ENCODE data around the gene EMID1.

Gene EMID1

DNA sequence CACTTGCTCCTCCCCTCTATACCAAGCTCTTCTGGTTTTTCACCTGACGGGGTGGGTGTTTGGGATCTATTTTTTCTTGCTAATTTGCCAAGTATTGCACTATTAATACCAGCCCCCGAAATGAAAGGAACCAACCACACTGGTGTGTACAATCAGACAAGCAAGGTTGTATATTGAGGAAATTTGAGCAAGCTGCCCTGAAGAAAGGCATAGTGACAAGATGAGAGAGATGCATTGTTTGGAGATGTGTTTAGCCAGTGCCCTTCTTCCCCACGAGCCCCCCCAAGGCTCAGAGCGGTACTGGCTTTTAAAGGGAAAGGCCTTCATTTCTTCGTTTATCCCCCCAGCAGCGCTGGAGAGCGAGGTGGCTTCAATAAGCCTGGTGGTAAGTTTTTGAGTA lies 85.5 kb downstream of the EMID1 start:
- H3K4me3 ChIP-seq (ENCODE audit: low read length): no peak overlapping the region
- no peak overlapping the region for H3K27ac ChIP-seq (ENCODE audit: low read depth, low read length)
- H3K9me3 ChIP-seq (ENCODE audit: insufficient read depth, low read depth, low read length): no peaks in the 10 kb centered on the region
- no peaks in the 10 kb centered on the region for H3K4me1 ChIP-seq (ENCODE audit: insufficient read depth, low read length)
- H3K9ac ChIP-seq (ENCODE audit: low read depth, low read length): no peak overlapping the region
- no peaks in the 10 kb centered on the region for H3K27me3 ChIP-seq (ENCODE audit: insufficient read depth, low read length)
- H3K36me3 ChIP-seq (ENCODE audit: insufficient read depth, low read length): peaks cover 99% of the 10 kb centered on the region
- WGBS: 95% methylated on average over 6 of the region's 7 CpGs

DNA sequence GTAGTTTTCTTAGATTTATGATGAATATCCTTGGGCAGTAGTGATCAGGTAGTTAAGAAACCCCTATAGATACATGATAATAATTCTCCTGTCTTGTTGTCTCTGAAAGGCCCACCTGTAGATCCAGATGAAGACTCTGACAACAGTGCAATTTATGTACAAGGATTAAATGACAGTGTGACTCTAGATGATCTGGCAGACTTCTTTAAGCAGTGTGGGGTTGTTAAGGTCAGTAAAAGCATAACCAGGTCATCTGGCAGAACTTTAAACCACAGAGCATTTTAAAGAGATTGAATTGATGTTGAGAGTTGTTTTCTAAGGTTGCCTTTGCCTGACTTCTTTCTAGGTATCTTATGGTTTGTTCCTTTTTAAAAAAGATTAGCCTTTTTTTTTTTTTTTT lies 86.7 kb downstream of the EMID1 start:
- Histone ChIP-seq H3K4me1 (ENCODE audit: insufficient read depth, low read length) (no peaks in the 10 kb centered on the region), H3K27ac (ENCODE audit: low read depth, low read length) (no peak overlapping the region), H3K9me3 (ENCODE audit: insufficient read depth, low read depth, low read length) (no peaks in the 10 kb centered on the region), H3K9ac (ENCODE audit: low read depth, low read length) (no peak overlapping the region), H3K27me3 (ENCODE audit: insufficient read depth, low read length) (no peaks in the 10 kb centered on the region), H3K36me3 (ENCODE audit: insufficient read depth, low read length) (peaks cover 99% of the 10 kb centered on the region), H3K4me3 (ENCODE audit: low read length) (no peak overlapping the region)

DNA sequence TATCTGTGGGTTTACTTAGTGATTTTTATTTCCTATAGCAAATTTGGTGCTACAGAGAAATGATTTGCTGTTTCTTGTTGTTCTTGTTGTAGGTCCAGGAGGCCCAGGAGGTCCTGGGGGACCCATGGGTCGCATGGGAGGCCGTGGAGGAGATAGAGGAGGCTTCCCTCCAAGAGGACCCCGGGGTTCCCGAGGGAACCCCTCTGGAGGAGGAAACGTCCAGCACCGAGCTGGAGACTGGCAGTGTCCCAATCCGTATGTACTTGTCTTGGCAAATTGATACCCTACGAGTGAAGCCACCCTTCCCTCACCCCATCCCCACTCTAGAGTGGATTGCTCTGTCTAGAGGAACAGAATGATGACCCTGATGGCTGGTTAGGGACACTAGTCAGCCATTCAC lies 92.9 kb downstream of the EMID1 start:
- Histone ChIP-seq H3K27me3 (ENCODE audit: insufficient read depth, low read length) (no peaks in the 10 kb centered on the region), H3K9ac (ENCODE audit: low read depth, low read length) (no peak overlapping the region), H3K9me3 (ENCODE audit: insufficient read depth, low read depth, low read length) (no peaks in the 10 kb centered on the region), H3K4me1 (ENCODE audit: insufficient read depth, low read length) (no peaks in the 10 kb centered on the region), H3K36me3 (ENCODE audit: insufficient read depth, low read length) (peaks cover 73% of the 10 kb centered on the region), H3K27ac (ENCODE audit: low read depth, low read length) (no peak overlapping the region), H3K4me3 (ENCODE audit: low read length) (no peak overlapping the region)
- WGBS: 93% methylated on average over 8 of the region's 8 CpGs

DNA sequence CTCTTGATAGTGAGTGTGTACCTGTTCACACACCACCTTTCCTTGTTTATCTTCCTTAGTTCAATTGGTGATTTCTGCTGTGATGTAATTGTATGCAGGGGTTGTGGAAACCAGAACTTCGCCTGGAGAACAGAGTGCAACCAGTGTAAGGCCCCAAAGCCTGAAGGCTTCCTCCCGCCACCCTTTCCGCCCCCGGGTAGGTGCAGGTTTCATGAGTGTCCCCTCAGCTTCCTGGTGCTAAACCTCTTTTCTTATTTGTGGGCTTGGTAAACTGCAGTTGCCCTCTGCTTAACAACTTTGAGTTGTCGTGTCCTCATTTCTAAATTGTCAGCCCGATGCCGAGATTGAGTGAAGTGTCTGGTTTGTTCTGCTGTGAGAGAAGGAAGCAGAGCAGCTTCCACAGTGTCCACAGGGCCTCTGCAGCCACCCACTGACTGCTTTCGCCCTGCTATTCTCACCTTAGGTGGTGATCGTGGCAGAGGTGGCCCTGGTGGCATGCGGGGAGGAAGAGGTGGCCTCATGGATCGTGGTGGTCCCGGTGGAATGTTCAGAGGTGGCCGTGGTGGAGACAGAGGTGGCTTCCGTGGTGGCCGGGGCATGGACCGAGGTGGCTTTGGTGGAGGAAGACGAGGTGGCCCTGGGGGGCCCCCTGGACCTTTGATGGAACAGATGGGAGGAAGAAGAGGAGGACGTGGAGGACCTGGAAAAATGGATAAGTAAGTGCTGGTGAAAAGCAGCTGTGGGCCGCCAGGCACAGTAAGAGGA lies 93.6 kb downstream of the EMID1 start:
- H3K27me3 ChIP-seq (ENCODE audit: insufficient read depth, low read length): no peaks in the 10 kb centered on the region
- peaks cover 67% of the 10 kb centered on the region for H3K36me3 ChIP-seq (ENCODE audit: insufficient read depth, low read length)
- no peaks in the 10 kb centered on the region for H3K9me3 ChIP-seq (ENCODE audit: insufficient read depth, low read depth, low read length)
- H3K9ac ChIP-seq (ENCODE audit: low read depth, low read length): no peak overlapping the region
- no peak overlapping the region for H3K4me3 ChIP-seq (ENCODE audit: low read length)
- no peaks in the 10 kb centered on the region for H3K4me1 ChIP-seq (ENCODE audit: insufficient read depth, low read length)
- H3K27ac ChIP-seq (ENCODE audit: low read depth, low read length): no peak overlapping the region
- WGBS: 96% methylated on average over 19 of the region's 19 CpGs

DNA sequence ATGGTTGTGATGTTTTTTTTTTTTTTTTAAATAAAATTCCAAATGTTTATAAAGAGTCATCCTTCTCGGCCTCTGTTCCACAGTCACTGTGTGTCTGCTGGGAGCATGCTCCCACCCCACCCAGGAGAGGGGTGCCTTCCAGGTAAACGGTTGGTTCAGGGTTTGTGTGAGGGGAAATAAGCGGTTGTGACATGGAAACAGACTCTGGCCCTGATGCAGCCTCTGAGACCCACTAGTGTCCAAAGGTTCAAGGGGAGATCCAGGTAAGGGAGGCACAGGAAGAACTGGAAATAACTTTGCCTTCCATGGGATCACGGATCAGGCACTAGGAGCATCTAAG lies 94.7 kb downstream of the EMID1 start:
- H3K27me3 ChIP-seq (ENCODE audit: insufficient read depth, low read length): no peaks in the 10 kb centered on the region
- no peaks in the 10 kb centered on the region for H3K9me3 ChIP-seq (ENCODE audit: insufficient read depth, low read depth, low read length)
- H3K4me3 ChIP-seq (ENCODE audit: low read length): no peak overlapping the region
- no peak overlapping the region for H3K9ac ChIP-seq (ENCODE audit: low read depth, low read length)
- WGBS: 94% methylated on average over 4 of the region's 4 CpGs
- H3K36me3 ChIP-seq (ENCODE audit: insufficient read depth, low read length): peaks cover 56% of the 10 kb centered on the region
- no peaks in the 10 kb centered on the region for H3K4me1 ChIP-seq (ENCODE audit: insufficient read depth, low read length)
- H3K27ac ChIP-seq (ENCODE audit: low read depth, low read length): no peak overlapping the region

DNA sequence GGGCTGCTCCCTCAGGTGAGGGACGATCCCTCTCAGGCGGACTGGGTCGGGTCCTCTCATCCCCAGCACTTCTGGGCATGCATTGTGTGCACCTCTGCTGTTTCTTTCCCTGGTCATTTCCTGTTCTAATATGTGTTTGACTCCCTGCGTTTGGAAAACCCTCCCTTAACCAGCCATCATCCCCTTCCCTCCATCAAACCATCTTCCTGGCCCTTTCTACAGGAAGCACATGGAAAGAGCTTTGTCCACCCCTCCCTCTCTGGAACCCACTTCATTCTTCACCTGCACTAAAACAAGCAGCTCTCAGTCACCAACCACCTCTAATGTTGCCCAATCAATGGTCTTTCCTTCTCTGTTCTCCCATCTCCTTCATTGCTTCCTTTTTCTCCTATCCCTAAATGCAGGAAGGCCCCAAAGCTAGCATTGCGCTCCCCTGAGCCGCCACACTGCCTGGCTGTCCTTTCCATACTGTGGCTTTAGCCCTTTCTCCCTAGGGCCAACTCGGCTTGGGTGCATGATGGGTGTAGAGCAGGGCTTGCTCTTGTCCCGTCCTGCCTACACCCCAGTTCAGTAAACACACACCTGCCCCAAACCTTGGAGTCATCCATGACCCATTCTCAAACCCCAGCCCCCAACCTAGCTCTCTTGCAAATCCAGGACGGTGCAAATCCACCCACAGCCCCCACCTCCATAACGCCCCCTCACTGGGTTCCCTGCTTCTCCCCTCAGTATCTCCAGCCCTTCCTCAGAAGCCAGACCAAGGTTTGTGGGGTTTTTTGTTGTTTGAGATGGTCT lies 95.3 kb downstream of the EMID1 start:
- Histone ChIP-seq H3K4me3 (ENCODE audit: low read length) (no peak overlapping the region), H3K9me3 (ENCODE audit: insufficient read depth, low read depth, low read length) (no peaks in the 10 kb centered on the region), H3K36me3 (ENCODE audit: insufficient read depth, low read length) (peaks cover 50% of the 10 kb centered on the region), H3K9ac (ENCODE audit: low read depth, low read length) (no peak overlapping the region), H3K27me3 (ENCODE audit: insufficient read depth, low read length) (no peaks in the 10 kb centered on the region), H3K27ac (ENCODE audit: low read depth, low read length) (no peak overlapping the region; the same call in 1 of the 2 replicates), H3K4me1 (ENCODE audit: insufficient read depth, low read length) (0 out of 2 replicates have a peak, but pooled peaks cover 2% of the 10 kb centered on the region)
- WGBS: 87% methylated on average over 10 of the region's 10 CpGs

DNA sequence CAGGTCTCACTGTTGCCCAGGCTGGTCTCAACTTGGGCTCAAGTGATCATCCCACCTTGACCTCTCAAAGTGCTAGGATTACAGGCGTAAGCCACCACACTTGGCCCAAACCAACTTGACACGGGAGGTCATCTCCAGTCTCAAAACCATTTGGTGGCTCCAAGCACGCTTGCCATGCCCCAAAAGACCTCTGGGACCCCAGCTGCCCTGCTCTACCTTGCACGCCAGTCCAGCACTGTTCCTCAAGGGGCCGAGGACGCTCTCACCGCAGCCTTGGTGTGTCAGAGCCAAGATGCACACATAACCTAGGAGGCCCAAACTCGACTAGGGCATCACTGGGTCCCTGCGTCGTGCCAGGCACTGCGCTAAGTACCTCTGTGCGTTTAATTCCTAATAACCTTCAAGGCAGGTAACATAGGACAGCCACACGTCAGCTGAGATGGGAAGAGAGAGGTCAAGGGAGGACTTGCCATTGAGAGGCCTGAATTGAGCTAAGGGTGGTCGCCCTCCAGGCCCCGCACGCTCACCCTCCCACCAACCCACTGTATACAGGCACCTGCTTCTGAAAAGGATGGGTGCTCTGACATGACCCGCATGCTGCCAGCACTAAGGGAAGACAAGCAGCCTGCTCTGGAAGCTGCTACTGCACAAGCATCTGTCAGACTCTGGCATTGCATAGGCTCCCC lies 96.2 kb downstream of the EMID1 start:
- no peaks in the 10 kb centered on the region for H3K27me3 ChIP-seq (ENCODE audit: insufficient read depth, low read length)
- no peak overlapping the region; the same call in 1 of the 2 replicates for H3K27ac ChIP-seq (ENCODE audit: low read depth, low read length)
- no peaks in the 10 kb centered on the region for H3K9me3 ChIP-seq (ENCODE audit: insufficient read depth, low read depth, low read length)
- 90% methylated on average over 17 of the region's 17 CpGs for WGBS
- 0 out of 2 replicates have a peak, but pooled peaks cover 2% of the 10 kb centered on the region for H3K4me1 ChIP-seq (ENCODE audit: insufficient read depth, low read length)
- H3K9ac ChIP-seq (ENCODE audit: low read depth, low read length): no peak overlapping the region
- no peak overlapping the region for H3K4me3 ChIP-seq (ENCODE audit: low read length)
- peaks cover 42% of the 10 kb centered on the region for H3K36me3 ChIP-seq (ENCODE audit: insufficient read depth, low read length)

DNA sequence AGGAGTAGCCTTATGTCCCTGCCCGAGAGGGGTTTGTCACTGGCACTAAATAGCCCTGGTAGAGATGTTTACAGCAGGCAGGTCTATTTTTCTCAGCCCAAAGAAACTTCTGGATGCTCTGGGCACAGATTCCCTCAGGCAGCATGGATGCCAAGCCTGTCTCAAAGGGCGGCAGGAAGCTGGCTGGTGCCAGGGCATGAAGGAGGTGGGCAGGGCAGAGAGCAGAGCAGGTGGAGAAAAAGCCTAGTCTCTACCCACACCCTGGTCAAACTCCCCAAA lies 96.6 kb downstream of the EMID1 start:
- Histone ChIP-seq H3K4me1 (ENCODE audit: insufficient read depth, low read length) (0 out of 2 replicates have a peak, but pooled peaks cover 2% of the 10 kb centered on the region), H3K9ac (ENCODE audit: low read depth, low read length) (no peak overlapping the region), H3K36me3 (ENCODE audit: insufficient read depth, low read length) (peaks cover 37% of the 10 kb centered on the region), H3K4me3 (ENCODE audit: low read length) (no peak overlapping the region), H3K9me3 (ENCODE audit: insufficient read depth, low read depth, low read length) (no peaks in the 10 kb centered on the region), H3K27me3 (ENCODE audit: insufficient read depth, low read length) (peaks cover under 1% of the 10 kb centered on the region; the same call in 1 of the 2 replicates), H3K27ac (ENCODE audit: low read depth, low read length) (no peak overlapping the region)
- 88% methylated on average over 2 of the region's 2 CpGs for WGBS

DNA sequence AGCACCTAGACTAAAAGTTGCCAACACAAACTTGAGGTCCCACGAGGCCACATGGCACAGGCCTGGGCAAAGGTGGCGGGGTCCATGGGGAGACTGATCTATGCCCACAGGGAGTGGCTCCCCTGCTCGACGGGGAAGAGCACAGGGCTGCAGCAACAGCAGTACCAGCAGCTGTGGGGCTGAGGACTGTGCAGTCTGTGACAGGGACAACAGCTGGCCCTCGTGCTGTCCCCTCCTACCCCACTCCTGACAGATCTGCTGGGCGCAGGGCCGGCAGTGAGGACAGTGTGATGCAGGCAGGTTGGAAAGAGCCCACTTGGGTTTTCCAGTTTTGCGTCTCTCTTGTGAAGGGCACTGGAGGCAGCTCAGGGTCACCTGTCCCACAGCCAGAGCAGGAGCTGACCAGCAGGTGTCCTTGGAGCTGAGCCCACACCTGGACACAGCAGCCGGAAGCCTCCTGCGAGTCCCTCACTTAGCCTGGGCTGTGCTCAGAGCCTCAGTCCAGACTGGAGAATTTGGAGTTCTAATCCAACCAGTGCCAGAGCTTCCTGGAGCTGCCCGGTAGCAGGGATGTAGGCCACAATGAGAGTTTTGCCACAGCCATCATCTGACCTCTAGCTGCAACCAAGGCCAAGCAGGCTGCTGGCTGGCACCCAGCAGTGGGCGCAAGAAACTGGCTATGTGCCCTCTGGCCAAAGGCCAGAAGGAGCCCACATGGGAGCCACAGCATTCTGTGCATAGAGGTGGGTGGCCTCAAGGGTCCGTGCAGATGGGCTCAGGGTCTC lies 97.2 kb downstream of the EMID1 start:
- peaks cover 32% of the 10 kb centered on the region for H3K36me3 ChIP-seq (ENCODE audit: insufficient read depth, low read length)
- WGBS: 85% methylated on average over 13 of the region's 13 CpGs
- no peak overlapping the region for H3K4me3 ChIP-seq (ENCODE audit: low read length)
- H3K27me3 ChIP-seq (ENCODE audit: insufficient read depth, low read length): peaks cover 3% of the 10 kb centered on the region; the same call in 1 of the 2 replicates
- 0 out of 2 replicates have a peak, but pooled peaks cover 2% of the 10 kb centered on the region for H3K4me1 ChIP-seq (ENCODE audit: insufficient read depth, low read length)
- H3K9ac ChIP-seq (ENCODE audit: low read depth, low read length): no peak overlapping the region
- no peaks in the 10 kb centered on the region for H3K9me3 ChIP-seq (ENCODE audit: insufficient read depth, low read depth, low read length)
- H3K27ac ChIP-seq (ENCODE audit: low read depth, low read length): no peak overlapping the region

DNA sequence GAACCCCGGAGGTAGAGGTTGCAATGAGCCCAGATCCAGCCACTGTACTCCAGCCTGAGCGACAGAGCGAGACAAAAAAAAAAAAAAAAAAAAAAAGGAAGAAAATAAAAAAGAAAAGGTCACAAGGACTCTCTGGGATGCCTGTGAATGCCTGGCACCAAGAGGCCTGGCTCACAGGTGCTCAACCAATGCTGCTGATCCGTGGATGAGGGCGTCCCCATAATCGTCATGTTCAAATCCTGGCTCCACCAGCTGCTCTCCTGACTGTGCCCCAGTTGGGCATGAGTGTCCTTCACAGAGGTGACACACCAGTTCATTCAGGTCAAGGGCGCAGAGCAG lies 100.1 kb downstream of the EMID1 start:
- no peak overlapping the region for H3K9ac ChIP-seq (ENCODE audit: low read depth, low read length)
- H3K4me1 ChIP-seq (ENCODE audit: insufficient read depth, low read length): peaks cover 5% of the 10 kb centered on the region
- peaks cover 3% of the 10 kb centered on the region; the same call in 1 of the 2 replicates for H3K27me3 ChIP-seq (ENCODE audit: insufficient read depth, low read length)
- H3K36me3 ChIP-seq (ENCODE audit: insufficient read depth, low read length): peaks cover 3% of the 10 kb centered on the region; the same call in 1 of the 2 replicates
- 53% methylated on average over 7 of the region's 7 CpGs for WGBS
- H3K9me3 ChIP-seq (ENCODE audit: insufficient read depth, low read depth, low read length): no peaks in the 10 kb centered on the region
- H3K4me3 ChIP-seq (ENCODE audit: low read length): peak overlapping the region; percentile 57
- peak overlapping the region; percentile 96; the same call in 1 of the 2 replicates for H3K27ac ChIP-seq (ENCODE audit: low read depth, low read length)

Measured in HUES64 (cell line).